IPS-15b (cell line): Measurements from ENCODE around the gene ARID1B.

Experiments used
- H3K27me3 ChIP-seq: one replicate; pipeline ENCODE4 v1.6.1; 2013; ENCODE audit warnings: low read length; ENCODE audit not compliant: control insufficient read depth, insufficient read depth
- H3K36me3 ChIP-seq: one replicate; pipeline ENCODE4 v1.6.1; 2013; ENCODE audit warnings: low read length; ENCODE audit not compliant: control insufficient read depth, insufficient read depth
- H3K4me1 ChIP-seq: one replicate; pipeline ENCODE4 v1.6.1; 2013; ENCODE audit warnings: mild to moderate bottlenecking, low read length; ENCODE audit not compliant: control insufficient read depth, insufficient read depth
- H3K4me3 ChIP-seq: one replicate; pipeline ENCODE4 v1.5.1; 2013; ENCODE audit warnings: low read depth, low read length
- H3K9ac ChIP-seq: one replicate; pipeline ENCODE4 v1.6.1; 2013; ENCODE audit warnings: low read depth, mild to moderate bottlenecking, low read length
- H3K9me3 ChIP-seq: one replicate; pipeline ENCODE4 v1.6.1; 2013; ENCODE audit warnings: mild to moderate bottlenecking, low read length; ENCODE audit not compliant: control insufficient read depth, insufficient read depth

ARID1B gene

DNA sequence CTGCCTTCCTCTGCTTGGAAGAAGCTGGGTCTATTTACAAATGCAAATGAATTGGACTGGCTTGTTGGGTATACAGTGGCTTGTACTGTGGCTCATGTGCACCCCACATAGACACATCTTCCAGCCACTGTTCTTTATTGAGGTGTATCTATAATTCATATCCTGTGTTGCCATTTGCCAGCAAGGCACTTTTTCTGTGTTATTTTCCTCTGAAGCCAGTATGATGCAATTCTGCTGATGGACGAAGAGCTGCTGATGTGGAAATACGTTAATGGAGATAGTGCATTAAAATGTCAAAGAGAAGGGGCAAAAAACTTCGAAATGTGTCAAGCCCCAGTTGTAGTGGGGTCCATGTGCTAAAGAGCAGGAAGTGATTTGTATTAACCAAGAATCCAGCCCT lies 378.6 kb downstream of the ARID1B start:
- no peak overlapping the region for H3K4me3 ChIP-seq
- H3K9ac ChIP-seq: no peak overlapping the region
- H3K27me3 ChIP-seq: no peaks in the 10 kb centered on the region
- H3K4me1 ChIP-seq: peaks cover 3% of the 10 kb centered on the region
- no peaks in the 10 kb centered on the region for H3K9me3 ChIP-seq
- H3K36me3 ChIP-seq: no peaks in the 10 kb centered on the region

- Histone ChIP-seq H3K27me3 (no peaks in the 10 kb centered on the region), H3K36me3 (no peaks in the 10 kb centered on the region), H3K4me1 (peaks cover 3% of the 10 kb centered on the region), H3K9me3 (no peaks in the 10 kb centered on the region), H3K9ac (no peak overlapping the region), H3K4me3 (no peak overlapping the region)
Observed at GRCh38 chr6:157157258-157157657, 380.1 kb downstream of the ARID1B start.

DNA sequence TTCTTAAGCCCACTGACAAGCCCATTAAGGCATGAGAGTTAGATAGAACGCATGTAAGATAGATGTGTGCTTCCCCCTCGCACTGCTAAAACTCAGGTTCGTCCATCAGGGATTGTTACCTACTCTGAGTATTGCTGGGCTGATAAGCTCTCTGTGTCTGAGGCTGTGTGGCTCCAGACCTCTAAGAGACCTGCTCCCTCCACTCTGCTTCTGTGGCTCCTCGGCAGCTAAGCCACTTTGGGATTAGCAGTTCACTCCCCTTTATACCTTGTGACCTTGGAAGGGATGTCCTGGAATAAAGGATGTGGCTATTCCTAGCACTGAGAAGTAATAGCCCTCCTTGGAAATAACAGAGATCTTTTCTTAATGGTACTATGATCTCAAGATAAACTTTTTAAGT lies 381.3 kb downstream of the ARID1B start:
- H3K4me1 ChIP-seq: peaks cover 6% of the 10 kb centered on the region
- no peak overlapping the region for H3K4me3 ChIP-seq
- peaks cover 2% of the 10 kb centered on the region for H3K36me3 ChIP-seq
- no peaks in the 10 kb centered on the region for H3K9me3 ChIP-seq
- H3K27me3 ChIP-seq: no peaks in the 10 kb centered on the region
- H3K9ac ChIP-seq: peak overlapping the region; percentile 16

GRCh38 chr6:157158897-157159296 lies 381.7 kb downstream of the ARID1B start:
- H3K36me3 ChIP-seq: peaks cover 2% of the 10 kb centered on the region
- H3K9ac ChIP-seq: no peak overlapping the region
- peaks cover 6% of the 10 kb centered on the region for H3K4me1 ChIP-seq
- no peak overlapping the region for H3K4me3 ChIP-seq
- H3K9me3 ChIP-seq: no peaks in the 10 kb centered on the region
- no peaks in the 10 kb centered on the region for H3K27me3 ChIP-seq

DNA sequence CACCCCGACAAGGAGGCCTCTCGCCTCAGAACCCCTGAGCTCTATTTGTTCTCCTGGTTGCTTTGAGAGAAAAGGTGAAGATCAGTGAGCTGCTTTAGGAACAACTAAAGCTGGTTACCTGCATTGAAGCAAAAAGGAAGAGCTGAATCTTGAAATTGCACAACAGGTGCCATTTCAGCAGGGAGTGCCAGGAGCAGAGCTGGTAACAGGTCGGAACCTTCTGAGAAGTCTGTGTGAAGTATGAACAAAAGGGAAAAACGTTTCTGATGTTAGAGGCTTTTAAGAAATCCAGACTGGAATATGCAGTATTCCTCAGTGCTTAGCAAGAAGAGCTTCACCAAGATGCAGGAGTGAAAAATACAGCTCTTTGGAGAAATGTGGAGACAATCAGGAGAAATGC lies 382.2 kb downstream of the ARID1B start:
- Histone ChIP-seq H3K9ac (no peak overlapping the region), H3K4me1 (peaks cover 6% of the 10 kb centered on the region), H3K36me3 (peaks cover 2% of the 10 kb centered on the region), H3K4me3 (no peak overlapping the region), H3K9me3 (no peaks in the 10 kb centered on the region), H3K27me3 (no peaks in the 10 kb centered on the region)

DNA sequence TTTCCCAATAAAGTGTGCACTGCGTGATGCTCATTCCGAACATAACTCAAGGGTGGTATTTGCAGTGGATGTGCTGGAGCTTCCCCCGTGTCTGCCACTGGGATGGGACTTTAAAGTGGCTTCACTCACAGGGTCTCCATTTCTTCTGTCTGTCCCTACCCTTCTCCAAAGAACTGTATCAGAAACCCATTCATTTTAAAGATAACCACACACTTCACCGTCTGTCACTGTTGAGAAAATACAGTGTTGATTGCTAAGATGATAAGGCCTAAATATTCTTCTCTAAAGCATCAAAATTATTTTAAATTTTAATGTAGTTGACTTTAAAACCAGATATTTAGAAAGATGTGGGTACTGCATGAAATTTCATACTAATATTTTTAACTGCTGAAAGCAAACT lies 384.7 kb downstream of the ARID1B start:
- no peaks in the 10 kb centered on the region for H3K9me3 ChIP-seq
- no peak overlapping the region for H3K4me3 ChIP-seq
- H3K9ac ChIP-seq: no peak overlapping the region
- peaks cover 3% of the 10 kb centered on the region for H3K4me1 ChIP-seq
- no peaks in the 10 kb centered on the region for H3K27me3 ChIP-seq
- H3K36me3 ChIP-seq: peaks cover 3% of the 10 kb centered on the region

DNA sequence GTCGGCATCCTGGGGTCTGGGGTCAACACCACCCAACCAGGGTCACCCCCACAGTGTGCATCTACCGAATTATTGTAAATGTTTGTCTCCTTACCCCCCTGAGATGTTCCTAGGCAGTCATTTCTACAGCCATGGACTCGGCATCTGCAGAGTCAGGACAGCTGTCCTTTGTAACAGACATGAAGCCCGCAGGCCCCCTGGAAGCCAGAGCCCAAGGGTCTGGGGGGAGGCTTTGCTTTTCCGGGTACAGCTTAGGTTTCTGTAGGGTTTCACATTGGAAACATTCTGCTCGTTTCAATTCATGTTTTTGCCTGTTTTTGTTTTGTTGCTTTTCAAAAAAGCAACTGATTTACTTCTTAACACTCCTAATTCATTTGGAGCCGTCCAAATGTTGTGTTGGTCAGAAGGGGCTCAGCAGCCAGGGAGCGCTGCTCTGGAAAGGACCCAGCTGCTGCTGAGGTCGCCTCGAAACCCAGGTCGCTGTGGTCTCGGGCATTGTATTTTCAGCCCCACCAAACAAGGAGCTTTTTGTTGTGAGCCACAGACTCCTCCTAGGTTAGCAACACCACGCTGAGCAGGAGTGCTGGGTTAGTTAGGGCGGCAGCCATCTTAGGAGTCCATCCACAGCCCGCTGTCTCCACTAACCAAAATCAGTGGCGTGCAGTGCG lies 385.7 kb downstream of the ARID1B start:
- Histone ChIP-seq H3K36me3 (peaks cover 5% of the 10 kb centered on the region), H3K9ac (no peak overlapping the region), H3K27me3 (no peaks in the 10 kb centered on the region), H3K9me3 (no peaks in the 10 kb centered on the region), H3K4me3 (no peak overlapping the region), H3K4me1 (peaks cover 3% of the 10 kb centered on the region)

DNA sequence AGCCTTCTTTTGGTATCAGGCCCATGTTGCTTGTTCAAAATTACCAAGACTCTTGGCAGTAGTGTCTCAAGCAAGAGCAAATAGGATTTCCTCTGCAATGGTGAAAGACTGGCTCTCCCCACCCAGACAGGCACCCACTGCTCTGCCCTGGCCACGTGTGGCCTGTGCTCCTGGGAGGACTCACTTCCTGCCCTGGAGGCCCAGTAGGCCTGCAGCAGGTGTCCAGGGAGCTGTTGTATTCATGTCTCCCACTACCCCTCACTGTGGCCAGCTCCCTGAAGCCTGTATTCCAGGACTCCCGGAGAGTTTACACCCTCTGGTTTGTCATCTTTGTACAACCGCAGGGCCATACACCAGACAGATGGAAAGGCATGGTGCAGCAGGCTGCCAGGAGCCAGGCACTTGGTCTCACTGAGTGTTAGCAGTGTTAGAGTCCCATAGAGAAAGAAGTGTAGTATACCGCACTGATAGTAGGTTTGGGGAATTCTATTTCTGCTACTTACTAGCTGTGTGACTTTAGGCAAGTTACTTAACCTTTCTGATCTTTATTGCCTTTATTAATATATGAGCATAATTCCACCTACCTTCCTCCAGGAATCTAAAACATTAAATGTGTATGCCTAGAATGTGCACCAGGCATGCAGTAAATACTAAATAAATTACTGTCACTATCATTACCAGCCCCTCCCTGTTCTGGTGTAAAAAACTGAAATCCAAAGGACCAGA lies 386.4 kb downstream of the ARID1B start:
- Histone ChIP-seq H3K4me1 (peaks cover 3% of the 10 kb centered on the region), H3K27me3 (no peaks in the 10 kb centered on the region), H3K9ac (peak overlapping the region; percentile 12), H3K9me3 (no peaks in the 10 kb centered on the region), H3K36me3 (peaks cover 5% of the 10 kb centered on the region), H3K4me3 (no peak overlapping the region)

GRCh38 chr6:157164972-157165371 lies 387.8 kb downstream of the ARID1B start:
- Histone ChIP-seq H3K4me1 (peaks cover 3% of the 10 kb centered on the region), H3K4me3 (no peak overlapping the region), H3K36me3 (peaks cover 11% of the 10 kb centered on the region), H3K9me3 (no peaks in the 10 kb centered on the region), H3K9ac (no peak overlapping the region), H3K27me3 (no peaks in the 10 kb centered on the region)

GRCh38 chr6:157166784-157167183 lies 389.6 kb downstream of the ARID1B start:
- Histone ChIP-seq H3K36me3 (peaks cover 11% of the 10 kb centered on the region), H3K4me3 (no peak overlapping the region), H3K9ac (no peak overlapping the region), H3K4me1 (peaks cover 3% of the 10 kb centered on the region), H3K9me3 (no peaks in the 10 kb centered on the region), H3K27me3 (no peaks in the 10 kb centered on the region)

DNA sequence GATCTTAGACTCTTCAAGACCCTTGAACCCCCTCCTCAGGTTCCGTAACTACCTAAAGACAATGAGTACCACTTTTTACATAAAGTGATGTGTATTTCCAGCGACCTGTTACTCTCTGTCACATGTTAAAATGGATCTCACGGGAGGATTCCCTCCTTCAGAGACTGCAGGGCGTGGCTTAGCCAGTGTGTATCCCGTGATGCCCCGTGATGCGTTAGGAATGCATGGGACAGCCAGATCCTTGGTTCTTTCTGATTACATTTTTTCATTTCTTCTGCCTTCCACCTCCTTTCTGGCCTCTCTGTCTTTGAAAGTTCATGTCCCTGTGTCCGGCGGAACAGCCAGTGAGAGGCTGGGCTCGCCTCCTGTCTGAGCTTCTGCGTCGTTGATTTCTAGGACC lies 390.7 kb downstream of the ARID1B start:
- H3K4me3 ChIP-seq: no peak overlapping the region
- H3K9ac ChIP-seq: no peak overlapping the region
- no peaks in the 10 kb centered on the region for H3K9me3 ChIP-seq
- no peaks in the 10 kb centered on the region for H3K27me3 ChIP-seq
- H3K4me1 ChIP-seq: peaks cover 4% of the 10 kb centered on the region
- peaks cover 11% of the 10 kb centered on the region for H3K36me3 ChIP-seq

GRCh38 chr6:157168471-157168870 lies 391.3 kb downstream of the ARID1B start:
- H3K27me3 ChIP-seq: no peaks in the 10 kb centered on the region
- no peak overlapping the region for H3K9ac ChIP-seq
- no peaks in the 10 kb centered on the region for H3K9me3 ChIP-seq
- H3K4me3 ChIP-seq: no peak overlapping the region
- H3K4me1 ChIP-seq: peaks cover 4% of the 10 kb centered on the region
- H3K36me3 ChIP-seq: peaks cover 9% of the 10 kb centered on the region
